ENCODE data around the gene A4GALT. TPM values are rescaled to one million over a fixed set of nuclear protein-coding genes. Genes with fewer than 3 reads are reported as not detected.

A4GALT gene
- total RNA-seq, 4 donors from 2014 or later, result 5.8 to 13.3 (median 8.6) TPM

DNA sequence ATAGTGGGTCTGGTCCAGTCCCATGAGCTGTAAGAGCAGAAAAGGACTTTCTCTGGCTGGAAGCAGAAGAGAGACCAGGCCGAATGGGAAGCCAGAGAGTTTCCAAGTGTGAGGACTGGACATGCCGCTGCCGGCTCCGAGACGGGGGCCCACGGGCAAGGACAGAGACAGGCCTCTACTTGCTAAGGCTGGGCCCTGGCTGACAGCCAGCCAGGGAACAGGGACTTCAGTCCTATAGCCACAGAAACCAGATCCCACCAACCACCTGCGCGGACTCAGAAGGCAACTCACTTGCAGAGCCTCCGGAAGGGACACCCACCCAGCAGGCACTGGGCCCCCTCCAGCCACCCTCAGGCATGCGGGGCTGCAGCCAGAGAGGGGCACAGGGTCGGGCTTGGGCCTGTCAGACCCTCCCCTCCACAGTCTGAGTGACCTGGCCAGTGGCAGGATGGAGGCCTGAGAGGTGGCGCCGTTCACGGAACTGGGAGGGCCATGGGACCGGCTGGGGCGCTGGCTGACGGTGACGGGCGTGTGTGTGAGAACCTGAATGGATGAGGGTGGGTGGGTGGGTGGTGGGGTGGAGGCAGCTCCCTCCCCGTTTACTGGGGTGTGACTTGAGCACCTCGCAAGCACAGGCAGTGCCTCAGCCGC is 47.8 kb upstream of the A4GALT start:
- Histone ChIP-seq H3K36me3 (no peaks in the 10 kb centered on the region), H3K4me3 (no peak overlapping the region), H3K4me1 (peaks cover 0 to 7% of the 10 kb centered on the region in 2 donors), H3K9me3 (no peaks in the 10 kb centered on the region), H3K27ac (no peak overlapping the region), H3K27me3 (no peaks in the 10 kb centered on the region)
- no peak for TF ChIP-seq POLR2A (IDR thresholded peaks at IDR 0.05)
- TF ChIP-seq, protein P1, sequence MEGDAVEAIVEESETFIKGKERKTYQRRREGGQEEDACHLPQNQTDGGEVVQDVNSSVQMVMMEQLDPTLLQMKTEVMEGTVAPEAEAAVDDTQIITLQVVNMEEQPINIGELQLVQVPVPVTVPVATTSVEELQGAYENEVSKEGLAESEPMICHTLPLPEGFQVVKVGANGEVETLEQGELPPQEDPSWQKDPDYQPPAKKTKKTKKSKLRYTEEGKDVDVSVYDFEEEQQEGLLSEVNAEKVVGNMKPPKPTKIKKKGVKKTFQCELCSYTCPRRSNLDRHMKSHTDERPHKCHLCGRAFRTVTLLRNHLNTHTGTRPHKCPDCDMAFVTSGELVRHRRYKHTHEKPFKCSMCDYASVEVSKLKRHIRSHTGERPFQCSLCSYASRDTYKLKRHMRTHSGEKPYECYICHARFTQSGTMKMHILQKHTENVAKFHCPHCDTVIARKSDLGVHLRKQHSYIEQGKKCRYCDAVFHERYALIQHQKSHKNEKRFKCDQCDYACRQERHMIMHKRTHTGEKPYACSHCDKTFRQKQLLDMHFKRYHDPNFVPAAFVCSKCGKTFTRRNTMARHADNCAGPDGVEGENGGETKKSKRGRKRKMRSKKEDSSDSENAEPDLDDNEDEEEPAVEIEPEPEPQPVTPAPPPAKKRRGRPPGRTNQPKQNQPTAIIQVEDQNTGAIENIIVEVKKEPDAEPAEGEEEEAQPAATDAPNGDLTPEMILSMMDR (IDR thresholded peaks at IDR 0.05 in 4 of 5, conservative IDR thresholded peaks at IDR 0.05 in 1 of 5), result no peak
- in situ Hi-C loops (cut with MboI; ENCODE audit: low sequenced_read_pairs in 4 of 4) (no loop called here), intact Hi-C loops (cut with DNase I; ENCODE audit: low total_unique reads) (no loop called here)
- DNase-seq (no peak), ATAC-seq (no peak)

DNA sequence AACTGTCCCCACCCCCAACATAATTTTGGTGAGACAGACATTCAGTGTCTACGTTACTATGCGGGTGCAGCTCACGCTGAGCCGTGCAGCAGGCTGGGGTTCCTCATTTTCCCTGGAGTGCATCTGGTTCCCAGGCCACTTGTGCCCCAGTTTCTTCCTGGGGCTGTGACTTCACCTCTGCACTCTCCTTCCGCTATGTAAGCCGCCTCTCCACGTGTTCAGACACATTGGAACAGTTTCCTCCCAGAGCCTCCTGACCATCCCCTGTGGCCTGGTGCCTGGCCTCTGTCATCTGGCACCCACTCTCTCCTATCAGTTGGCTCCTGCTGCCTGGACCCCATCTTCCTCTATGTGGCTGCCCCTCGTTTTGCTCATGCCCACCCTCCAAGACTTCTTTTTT is 46.2 kb upstream of the A4GALT start:
- Histone ChIP-seq H3K4me1 (peaks cover 0 to 7% of the 10 kb centered on the region in 2 donors), H3K27me3 (no peaks in the 10 kb centered on the region), H3K27ac (no peak overlapping the region), H3K36me3 (no peaks in the 10 kb centered on the region), H3K4me3 (no peak overlapping the region), H3K9me3 (no peaks in the 10 kb centered on the region)
- TF ChIP-seq POLR2A (IDR thresholded peaks at IDR 0.05), result no peak
- TF ChIP-seq, protein P1 (IDR thresholded peaks at IDR 0.05 in 4 of 5, conservative IDR thresholded peaks at IDR 0.05 in 1 of 5), result no peak
- intact Hi-C loops (cut with DNase I; ENCODE audit: low total_unique reads), result no loop called here
- DNase-seq (no peak), ATAC-seq (no peak)
- in situ Hi-C loops (cut with MboI; ENCODE audit: low sequenced_read_pairs in 4 of 4), result no loop called here

DNA sequence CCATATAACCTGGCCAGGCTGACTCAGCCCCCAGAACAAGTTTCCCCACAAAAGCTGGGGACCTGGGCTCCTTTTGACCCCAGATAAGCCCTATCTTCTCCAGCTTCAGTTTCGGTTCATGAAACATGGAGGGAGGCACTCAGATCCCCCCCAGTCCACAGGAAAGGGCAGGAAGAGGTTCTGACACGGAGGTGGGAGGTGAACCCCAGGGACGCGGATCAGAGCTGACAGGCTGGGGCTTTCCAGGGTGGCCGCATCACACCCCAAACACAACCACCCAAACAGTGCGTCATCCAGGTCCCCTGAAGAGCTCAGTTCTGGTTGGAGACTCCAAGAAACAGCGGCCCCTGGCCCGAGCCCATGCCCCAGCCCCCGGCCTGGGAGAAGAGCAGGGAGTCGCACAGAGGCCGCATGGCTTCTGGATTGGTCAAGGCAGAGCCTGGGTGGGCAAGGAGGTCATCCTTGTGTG is 44.3 kb upstream of the A4GALT start:
- no peaks in the 10 kb centered on the region for H3K9me3 ChIP-seq
- peaks cover 0 to 3% of the 10 kb centered on the region in 2 donors for H3K4me1 ChIP-seq
- in situ Hi-C loops (cut with MboI; ENCODE audit: low sequenced_read_pairs in 4 of 4), result no loop called here
- H3K27me3 ChIP-seq, result no peaks in the 10 kb centered on the region
- TF ChIP-seq, protein P1 (IDR thresholded peaks at IDR 0.05 in 4 of 5, conservative IDR thresholded peaks at IDR 0.05 in 1 of 5), result no peak
- no peak for TF ChIP-seq POLR2A (IDR thresholded peaks at IDR 0.05)
- no peak for ATAC-seq
- H3K27ac ChIP-seq, result no peak overlapping the region
- no peak overlapping the region for H3K4me3 ChIP-seq
- intact Hi-C loops (cut with DNase I; ENCODE audit: low total_unique reads), result no loop called here
- no peak for DNase-seq
- H3K36me3 ChIP-seq, result no peaks in the 10 kb centered on the region

DNA sequence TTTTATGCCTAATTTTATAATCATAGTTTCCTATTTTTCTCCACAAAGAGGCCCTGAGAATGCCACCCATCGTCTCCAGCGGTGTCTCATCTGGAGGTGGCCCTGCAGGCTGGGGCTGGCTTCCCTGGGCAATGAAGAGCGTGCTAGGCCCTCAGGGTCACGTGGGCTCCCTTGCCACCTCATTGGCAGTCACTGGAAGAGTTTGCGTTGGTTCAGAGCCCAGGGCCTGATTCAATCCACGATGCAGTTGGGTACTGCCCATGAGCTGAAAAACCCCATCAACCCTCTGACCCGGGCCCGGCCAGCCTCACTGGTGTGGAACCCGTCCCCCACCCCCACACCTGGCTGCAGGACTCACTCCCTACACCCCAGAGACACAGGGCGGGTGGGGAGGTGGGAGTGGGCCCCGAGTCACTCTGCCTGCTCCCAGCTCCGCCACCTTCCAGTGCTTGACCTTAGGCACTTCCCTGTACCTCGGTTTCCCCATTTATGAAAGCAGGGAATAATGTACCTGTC is 43.4 kb upstream of the A4GALT start:
- in situ Hi-C loops (cut with MboI; ENCODE audit: low sequenced_read_pairs in 4 of 4), result no loop called here
- H3K4me3 ChIP-seq, result no peak overlapping the region
- DNase-seq, result no peak

More for the DNA sequence above, 43.4 kb upstream of the A4GALT start:
- ATAC-seq, result no peak
- Histone ChIP-seq H3K9me3 (no peaks in the 10 kb centered on the region), H3K27ac (no peak overlapping the region), H3K4me1 (no peaks in the 10 kb centered on the region), H3K27me3 (no peaks in the 10 kb centered on the region), H3K36me3 (no peaks in the 10 kb centered on the region)
- intact Hi-C loops (cut with DNase I; ENCODE audit: low total_unique reads), result no loop called here
- TF ChIP-seq POLR2A (IDR thresholded peaks at IDR 0.05), result no peak
- TF ChIP-seq, protein P1 (IDR thresholded peaks at IDR 0.05 in 4 of 5, conservative IDR thresholded peaks at IDR 0.05 in 1 of 5), result no peak

Data from gastrocnemius medialis (tissue), 4 donors.